Suprapubic skin (tissue), 4 donors: Measurements from ENCODE around the gene VAMP2. TPM values are rescaled to one million over a fixed set of nuclear protein-coding genes. Genes with fewer than 3 reads are reported as not detected.

Source experiments
- DNase-seq, 2 donors: peaks; one replicate each; pipeline ENCODE4 v3.0.0-alpha.2; 2019; ENCODE audit warnings: low spot score in 2 of 2
- H3K27ac ChIP-seq: fragments of 200-600 bp; sonication (generic); one replicate; pipeline ENCODE4 v1.5.1; 2019
- H3K27me3 ChIP-seq: fragments of 200-600 bp; sonication (generic); one replicate; pipeline ENCODE4 v1.5.1; 2019
- H3K36me3 ChIP-seq: fragments of 200-600 bp; sonication (generic); one replicate; pipeline ENCODE4 v1.5.1; 2019
- H3K4me1 ChIP-seq: fragments of 200-600 bp; sonication (generic); one replicate; pipeline ENCODE4 v1.5.1; 2019
- H3K4me3 ChIP-seq: fragments of 200-600 bp; sonication (generic); one replicate; pipeline ENCODE4 v1.5.1; 2019; ENCODE audit warnings: mild to moderate bottlenecking
- H3K9me3 ChIP-seq: fragments of 200-600 bp; sonication (generic); one replicate; pipeline ENCODE4 v1.5.1; 2019
- EP300 ChIP-seq: sonication (generic); formaldehyde crosslinking; IDR thresholded peaks from one replicate; pipeline ENCODE4 v1.6.1; 2017; ENCODE audit warnings: antibody characterized with exemption
- POLR2A ChIP-seq, 2 donors: fragments of 450-650 bp; IDR thresholded peaks; one replicate each; pipeline ENCODE4 v1.6.1; 2017; ENCODE audit warnings: antibody characterized with exemption in 2 of 2, mild to moderate bottlenecking in 2 of 2, moderate library complexity in 2 of 2
- POLR2AphosphoS5 ChIP-seq, 3 donors: sonication (generic); formaldehyde crosslinking; IDR thresholded peaks; one replicate each; pipeline ENCODE4 v1.6.1; 2017; ENCODE audit warnings: antibody characterized with exemption in 3 of 3
- WGBS: methylation state at CpG from one replicate; pipeline ENCODE4 v1.1.5; 2018; 5-methylcytosine and 5-hydroxymethylcytosine counted together
- total RNA-seq, 4 donors: library from RNA; depleted of rRNA; stranded (reverse); fragments of >200 nt; gene quantifications; one replicate each; pipeline ENCODE4 v1.1.0, GENCODE V29; 2016
- TF ChIP-seq, protein P1 (sequence below), 2 donors: fragments of 200-600 bp in 1 of 2; fragments of 450-650 bp in 1 of 2; sonication (generic) in 1 of 2; IDR thresholded peaks; one replicate each; pipeline ENCODE4 v1.5.1; 2016 to 2019; ENCODE audit warnings: antibody characterized with exemption in 2 of 2, mild to moderate bottlenecking in 1 of 2, moderate library complexity in 1 of 2

VAMP2 gene
- total RNA-seq, 4 donors from 2014 or later: 41.2 to 64.3 (median 52.8) TPM

DNA sequence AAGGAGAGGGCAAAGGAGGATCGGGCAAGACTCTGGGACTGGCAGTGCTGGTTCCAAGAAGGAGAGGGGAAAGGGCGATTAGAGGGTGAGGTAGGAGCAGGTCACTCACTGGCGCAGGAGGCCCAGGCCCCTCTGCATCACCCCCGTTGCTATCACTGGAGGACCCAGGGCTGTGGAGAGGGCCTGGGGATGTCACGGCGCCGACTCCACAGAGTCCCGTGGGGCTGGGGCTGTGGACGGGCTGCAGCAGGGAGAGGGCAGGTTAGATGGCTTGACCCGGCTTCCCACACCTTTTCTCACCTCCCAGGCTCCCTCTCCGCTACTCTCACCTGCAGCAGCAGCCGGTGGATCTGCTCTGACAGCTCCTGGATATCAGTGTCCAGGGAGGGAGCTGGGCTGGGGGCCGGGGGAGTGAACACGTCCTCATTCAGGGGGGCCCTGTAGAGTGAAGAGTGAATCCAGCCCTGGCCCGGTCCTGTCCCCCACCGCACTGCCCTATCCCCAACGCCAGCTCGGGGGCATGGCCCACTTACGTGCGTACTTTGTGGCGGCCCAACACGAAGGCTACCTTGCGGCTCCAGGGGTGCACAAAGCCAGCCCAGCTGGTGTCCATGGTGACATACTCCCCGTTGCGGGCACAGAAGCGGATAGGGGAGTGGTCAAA lies 15.5 kb downstream of the VAMP2 start:
- Histone ChIP-seq H3K9me3 (no peaks in the 10 kb centered on the region), H3K27ac (no peak overlapping the region), H3K4me3 (no peak overlapping the region), H3K36me3 (peaks cover 90% of the 10 kb centered on the region), H3K27me3 (no peaks in the 10 kb centered on the region), H3K4me1 (peaks cover 44% of the 10 kb centered on the region)
- peak in 1 of 2 donors; percentile 73 for DNase-seq
- TF ChIP-seq EP300 (no peak), POLR2A (IDR thresholded peaks at IDR 0.05) (no peak), POLR2AphosphoS5 (IDR thresholded peaks at IDR 0.05) (no peak)
- TF ChIP-seq, protein P1, sequence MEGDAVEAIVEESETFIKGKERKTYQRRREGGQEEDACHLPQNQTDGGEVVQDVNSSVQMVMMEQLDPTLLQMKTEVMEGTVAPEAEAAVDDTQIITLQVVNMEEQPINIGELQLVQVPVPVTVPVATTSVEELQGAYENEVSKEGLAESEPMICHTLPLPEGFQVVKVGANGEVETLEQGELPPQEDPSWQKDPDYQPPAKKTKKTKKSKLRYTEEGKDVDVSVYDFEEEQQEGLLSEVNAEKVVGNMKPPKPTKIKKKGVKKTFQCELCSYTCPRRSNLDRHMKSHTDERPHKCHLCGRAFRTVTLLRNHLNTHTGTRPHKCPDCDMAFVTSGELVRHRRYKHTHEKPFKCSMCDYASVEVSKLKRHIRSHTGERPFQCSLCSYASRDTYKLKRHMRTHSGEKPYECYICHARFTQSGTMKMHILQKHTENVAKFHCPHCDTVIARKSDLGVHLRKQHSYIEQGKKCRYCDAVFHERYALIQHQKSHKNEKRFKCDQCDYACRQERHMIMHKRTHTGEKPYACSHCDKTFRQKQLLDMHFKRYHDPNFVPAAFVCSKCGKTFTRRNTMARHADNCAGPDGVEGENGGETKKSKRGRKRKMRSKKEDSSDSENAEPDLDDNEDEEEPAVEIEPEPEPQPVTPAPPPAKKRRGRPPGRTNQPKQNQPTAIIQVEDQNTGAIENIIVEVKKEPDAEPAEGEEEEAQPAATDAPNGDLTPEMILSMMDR (IDR thresholded peaks at IDR 0.05): no peak
- WGBS: 90% methylated on average over 26 of the region's 26 CpGs

DNA sequence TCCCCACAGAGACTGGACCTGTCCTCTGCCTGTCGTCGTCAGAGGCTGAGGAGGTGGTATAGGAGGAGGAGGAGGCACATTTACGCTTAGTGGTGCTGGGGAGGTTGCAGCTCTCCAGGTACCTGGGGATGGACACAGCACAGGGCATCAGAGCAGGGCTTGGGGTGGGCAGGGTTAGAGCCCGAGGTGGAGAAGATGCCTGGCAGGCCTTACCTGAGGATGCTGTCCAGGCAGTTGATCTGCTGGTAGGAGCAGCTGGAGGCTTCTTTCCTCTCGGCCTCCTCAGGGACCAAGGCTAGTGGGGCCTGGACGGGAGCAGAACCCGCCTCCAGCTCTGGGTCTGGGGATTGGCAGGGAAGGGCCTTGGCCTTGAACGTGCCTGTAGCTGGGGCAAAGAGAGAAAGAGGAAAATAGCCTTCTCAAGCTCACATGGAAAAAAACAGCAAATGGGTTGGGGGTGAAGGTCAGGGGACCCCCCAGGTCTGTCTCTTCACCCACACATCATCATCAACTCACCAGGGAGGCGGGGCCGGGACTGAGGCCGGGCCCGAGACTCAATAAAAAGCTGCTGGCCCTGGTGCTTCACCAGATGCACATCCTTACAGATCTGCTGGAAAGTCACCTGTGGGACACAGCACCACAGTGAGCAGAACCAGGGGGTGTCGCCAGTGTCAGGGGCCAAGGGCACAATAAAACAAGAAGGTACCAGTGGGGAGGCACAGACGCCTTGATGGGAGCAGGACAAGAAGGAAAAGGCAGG lies 16.2 kb downstream of the VAMP2 start:
- H3K9me3 ChIP-seq: no peaks in the 10 kb centered on the region
- no peak overlapping the region for H3K4me3 ChIP-seq
- TF ChIP-seq, protein P1 (IDR thresholded peaks at IDR 0.05): no peak
- TF ChIP-seq POLR2AphosphoS5 (IDR thresholded peaks at IDR 0.05) (no peak), EP300 (no peak), POLR2A (IDR thresholded peaks at IDR 0.05) (no peak)
- peaks cover 97% of the 10 kb centered on the region for H3K36me3 ChIP-seq
- H3K4me1 ChIP-seq: peaks cover 44% of the 10 kb centered on the region
- DNase-seq: peak in 1 of 2 donors; percentile 67
- no peaks in the 10 kb centered on the region for H3K27me3 ChIP-seq
- WGBS: 91% methylated on average over 14 of the region's 14 CpGs
- no peak overlapping the region for H3K27ac ChIP-seq

DNA sequence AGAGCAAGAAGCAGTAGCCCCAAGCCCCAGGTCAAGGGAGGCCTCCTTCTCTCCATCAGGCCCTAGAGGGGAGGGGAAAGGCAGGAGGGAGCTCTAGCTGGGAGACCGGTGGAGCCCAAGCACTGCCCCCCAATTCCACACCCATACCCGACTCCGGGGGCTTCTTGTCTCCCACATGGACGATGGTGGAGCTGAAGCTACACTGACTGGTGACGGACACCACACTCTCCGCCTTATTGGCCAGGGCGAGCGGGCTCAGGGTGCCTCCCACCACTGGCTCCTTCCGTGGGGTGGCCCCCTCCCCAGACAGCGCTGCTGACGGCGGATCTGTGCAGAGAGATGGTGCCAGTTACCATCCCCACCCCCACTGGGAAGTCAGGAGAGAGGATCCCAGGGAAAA lies 16.9 kb downstream of the VAMP2 start:
- H3K4me1 ChIP-seq: peaks cover 39% of the 10 kb centered on the region
- no peaks in the 10 kb centered on the region for H3K9me3 ChIP-seq
- TF ChIP-seq, protein P1 (IDR thresholded peaks at IDR 0.05): no peak
- TF ChIP-seq POLR2A (IDR thresholded peaks at IDR 0.05) (no peak), POLR2AphosphoS5 (IDR thresholded peaks at IDR 0.05) (no peak), EP300 (no peak)
- H3K36me3 ChIP-seq: peaks cover 100% of the 10 kb centered on the region
- no peaks in the 10 kb centered on the region for H3K27me3 ChIP-seq
- no peak overlapping the region for H3K27ac ChIP-seq
- WGBS: 90% methylated on average over 9 of the region's 12 CpGs
- no peak overlapping the region for H3K4me3 ChIP-seq
- peak in 1 of 2 donors; percentile 67 for DNase-seq

DNA sequence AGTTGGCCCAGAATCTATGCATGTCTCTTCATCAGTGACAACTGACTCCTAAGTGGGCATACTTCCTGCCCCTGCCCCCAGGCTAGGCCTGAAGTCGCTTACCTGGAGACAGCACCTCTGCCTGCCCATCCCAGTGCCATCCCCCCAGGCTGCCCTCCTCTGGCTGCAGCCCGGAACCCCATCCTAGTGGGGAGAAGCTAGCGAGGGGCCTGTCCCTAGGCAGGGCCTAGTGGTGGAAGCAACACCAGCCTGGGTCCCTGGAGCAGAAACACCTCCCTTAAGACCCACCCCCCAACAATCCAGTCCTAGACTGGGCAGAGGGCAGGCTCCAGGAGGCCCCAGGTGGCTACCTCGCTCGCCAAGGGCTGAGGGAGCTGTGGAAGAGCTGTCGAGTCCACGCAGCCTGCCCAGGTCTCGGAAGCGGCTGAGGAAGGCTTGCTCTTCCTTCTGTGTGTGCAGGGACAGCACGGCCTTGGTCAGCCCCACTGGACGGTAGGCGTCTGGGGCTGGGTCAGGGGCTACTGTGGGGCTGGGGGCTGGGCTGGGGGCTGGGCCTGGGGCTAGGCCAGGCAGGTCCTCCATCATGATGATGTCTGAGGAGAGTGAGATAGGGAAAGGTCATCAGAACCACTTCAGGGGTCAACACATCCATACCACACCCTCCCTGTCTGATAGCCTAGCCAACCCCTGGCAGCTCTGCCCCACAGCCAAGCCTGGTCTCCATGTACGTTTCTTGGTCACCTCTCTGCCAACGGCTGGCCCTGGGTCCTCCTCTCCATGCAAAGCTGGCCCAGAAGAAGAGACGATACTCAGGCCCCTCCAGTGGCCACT lies 18.1 kb downstream of the VAMP2 start:
- Histone ChIP-seq H3K27me3 (no peaks in the 10 kb centered on the region), H3K27ac (no peak overlapping the region), H3K4me1 (peaks cover 37% of the 10 kb centered on the region), H3K36me3 (peaks cover 100% of the 10 kb centered on the region), H3K9me3 (no peaks in the 10 kb centered on the region), H3K4me3 (no peak overlapping the region)
- 71% methylated on average over 6 of the region's 15 CpGs for WGBS
- peak in 1 of 2 donors; percentile 63 for DNase-seq
- TF ChIP-seq, protein P1 (IDR thresholded peaks at IDR 0.05): no peak
- TF ChIP-seq EP300: no peak
- no peak for TF ChIP-seq POLR2A (IDR thresholded peaks at IDR 0.05)
- TF ChIP-seq POLR2AphosphoS5 (IDR thresholded peaks at IDR 0.05): no peak
